ENCODE results near the gene CCDC85A.
"Not testable (repeated sequence)": the region's sequence is repeated elsewhere in the genome, so short reads cannot be mapped to it uniquely, and the experiment has no call there.

Gene CCDC85A

GRCh38 chr2:56183643-56184499, at the start of gene CCDC85A:
CCDC85A (plus strand) TSS chr2:56183990; CDS start chr2:56184625, 635 bp downstream.
- no peak for DNase-seq

GRCh38 chr2:56134861-56135260, 48.9 kb upstream of the CCDC85A start:
- DNase-seq, result no peak

- not testable (repeated sequence) for DNase-seq
These were observed 41.2 kb upstream of the CCDC85A start for GRCh38 chr2:56142497-56143061.

DNA sequence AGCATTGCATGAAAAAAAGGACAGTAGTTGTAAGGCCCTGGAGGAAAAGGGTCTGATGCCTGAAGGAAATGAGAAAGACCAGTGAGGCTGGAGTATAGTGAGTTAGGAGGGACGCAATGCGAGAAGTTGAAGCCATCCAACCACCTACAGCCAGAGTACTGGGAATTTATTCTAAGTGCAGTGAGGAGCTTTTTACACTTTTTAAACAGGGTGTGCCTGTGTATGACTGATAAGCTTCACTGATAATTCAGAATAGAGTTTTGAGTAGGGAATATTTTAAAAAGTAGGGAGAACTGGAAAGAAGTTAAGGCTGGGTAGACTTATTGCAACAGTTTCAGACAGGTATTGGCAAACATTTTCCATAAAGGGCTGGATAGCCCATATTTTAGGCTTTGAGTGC, 35.9 kb upstream of the CCDC85A start:
- DNase-seq, result no peak

- DNase-seq, result no peak
These were observed 35.0 kb upstream of the CCDC85A start for GRCh38 chr2:56148825-56149224.

DNA sequence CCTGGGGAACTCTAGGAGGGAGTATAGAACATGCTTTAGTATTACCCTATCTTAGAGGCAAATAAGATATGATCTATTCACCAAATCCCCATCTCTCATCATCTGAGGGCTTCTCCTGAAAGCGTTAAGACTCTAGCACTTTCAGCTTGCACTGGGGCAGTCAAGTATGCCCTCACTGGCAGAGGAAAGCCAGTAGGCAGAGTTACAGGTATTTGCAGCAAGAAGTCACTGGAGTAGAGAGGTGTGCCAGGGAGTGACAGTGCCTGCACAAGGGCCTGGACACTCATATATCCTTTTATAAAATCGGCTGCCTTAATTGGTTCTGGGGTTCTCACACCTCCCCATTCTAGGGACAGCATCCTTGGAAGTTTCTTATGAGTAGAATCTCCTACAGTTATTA, 31.9 kb upstream of the CCDC85A start:
- DNase-seq, result no peak

DNA sequence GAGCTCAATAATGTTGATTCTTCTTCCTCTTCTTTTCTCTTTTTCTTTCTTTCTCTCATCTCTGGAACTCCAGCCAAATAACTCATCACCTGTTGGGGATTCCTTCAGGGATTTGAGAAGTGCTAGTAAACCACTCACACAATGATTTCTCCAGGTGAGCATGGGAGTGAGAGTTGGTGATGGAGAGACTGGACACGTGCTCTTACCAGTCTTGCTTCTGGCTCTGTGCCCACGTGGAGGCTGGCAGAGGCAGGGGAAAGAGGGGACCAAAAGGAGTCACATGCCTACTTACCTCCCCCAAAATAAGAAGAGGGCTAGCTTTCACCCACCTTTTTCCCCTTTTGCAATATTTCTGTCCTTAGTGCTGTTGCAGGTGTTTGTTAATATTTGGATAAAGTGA, 28.6 kb upstream of the CCDC85A start:
- no peak for DNase-seq

- DNase-seq, result not testable (repeated sequence)
These were observed 23.9 kb upstream of the CCDC85A start for GRCh38 chr2:56159875-56160274.

DNA sequence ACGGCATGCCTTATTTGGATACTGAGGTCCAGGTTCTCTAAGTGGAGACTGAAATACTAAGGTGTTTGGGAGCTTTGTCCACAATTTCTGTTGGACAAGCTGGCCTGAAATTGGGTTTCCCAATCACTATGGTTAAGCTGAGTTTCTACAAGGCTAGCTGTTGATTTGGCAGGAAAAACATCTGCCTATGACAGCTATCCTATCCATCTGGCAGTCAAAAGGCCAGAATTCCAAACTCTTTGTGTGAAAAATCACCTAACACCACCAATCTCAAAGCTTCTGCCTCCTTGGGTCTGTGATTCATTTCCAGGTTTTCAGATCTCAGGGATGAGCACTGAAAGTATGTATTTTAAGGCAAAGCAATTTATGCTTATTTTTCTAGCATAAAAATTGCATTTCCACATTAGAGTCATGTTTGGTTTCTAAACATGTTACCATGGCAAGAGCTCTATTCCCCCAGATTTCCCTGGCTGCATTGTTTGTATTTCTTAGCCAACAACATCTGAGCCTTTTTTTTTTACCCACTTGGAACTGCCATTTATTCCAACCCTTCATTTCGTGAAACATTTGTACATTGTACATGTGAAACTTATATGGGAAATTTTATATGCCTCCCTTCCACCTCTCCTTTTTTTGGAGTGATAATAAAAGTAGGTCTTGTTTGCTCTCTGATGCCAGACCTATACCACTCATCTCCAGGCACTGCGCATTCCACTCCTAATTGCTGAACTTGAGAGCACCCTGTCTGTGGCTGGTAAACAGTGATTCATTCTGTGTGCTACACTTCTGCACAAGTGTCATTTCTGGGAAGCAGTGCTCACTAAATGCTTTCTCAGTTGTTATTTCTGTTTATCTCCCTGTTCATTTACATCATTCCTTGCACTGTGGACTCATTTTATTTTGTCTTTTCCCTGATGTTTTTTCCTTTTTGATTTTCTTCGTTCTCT, 15.9 kb upstream of the CCDC85A start:
- no peak for DNase-seq

DNA sequence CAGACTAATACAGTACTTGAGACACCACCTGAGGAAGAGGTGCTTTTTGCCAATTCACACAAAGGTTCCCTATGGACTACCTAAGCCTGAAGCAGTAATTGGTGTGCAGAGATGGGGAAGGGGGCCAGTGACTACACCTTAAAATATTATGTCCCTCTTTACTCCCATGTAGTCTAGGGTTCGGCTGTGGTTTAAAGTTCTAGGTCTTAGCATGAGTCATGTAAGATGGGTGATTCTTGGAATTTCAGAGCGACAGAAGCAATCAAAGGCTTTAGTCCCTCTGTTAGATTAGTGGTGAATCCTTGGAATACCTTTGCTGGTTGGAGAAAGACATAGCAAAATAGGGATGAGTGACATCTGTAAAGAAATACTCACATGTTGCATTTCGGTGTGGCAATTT, 14.3 kb upstream of the CCDC85A start:
- DNase-seq, result no peak

DNA sequence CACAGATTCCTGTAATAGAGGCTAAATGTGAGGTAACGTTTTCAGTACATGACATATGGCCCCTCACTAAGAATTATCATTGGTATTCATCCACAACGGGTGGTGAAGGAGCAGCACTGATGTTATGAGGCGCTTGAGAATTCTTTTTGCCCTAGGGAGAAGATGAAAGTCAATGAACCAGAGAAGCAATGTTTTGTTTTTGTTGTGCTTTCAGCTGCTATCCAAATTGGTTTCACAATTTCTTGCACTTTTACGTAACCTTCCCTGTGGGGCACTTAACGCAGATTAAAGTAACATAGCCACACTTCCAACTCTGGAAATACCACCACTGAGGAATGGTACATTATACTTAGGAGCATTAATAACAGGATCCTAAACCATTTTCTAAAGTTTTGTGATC, 13.3 kb upstream of the CCDC85A start:
- DNase-seq, result no peak

- no peak for DNase-seq
These were observed 12.8 kb upstream of the CCDC85A start for GRCh38 chr2:56170988-56171387.

DNA sequence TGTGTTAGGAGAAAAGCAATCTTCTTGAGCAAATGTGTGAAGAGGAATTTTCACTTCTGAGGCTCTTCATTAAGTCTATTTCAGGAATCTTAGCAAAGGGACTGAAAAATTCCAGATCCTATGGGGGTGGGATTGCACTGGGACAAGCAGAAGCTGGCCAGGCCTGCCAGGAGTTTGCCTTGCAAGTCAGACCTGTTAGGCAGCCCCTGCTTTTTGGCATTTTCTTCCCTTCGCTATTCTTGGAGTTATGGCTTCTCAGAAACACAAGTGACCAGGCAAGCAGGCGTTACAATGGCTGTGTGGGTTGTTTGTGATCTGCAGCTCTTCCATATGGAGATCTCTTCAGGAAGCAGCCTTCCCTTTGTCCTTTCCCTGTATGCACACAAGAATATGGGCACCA, 8.0 kb upstream of the CCDC85A start:
- no peak for DNase-seq

GRCh38 chr2:56177420-56178220, 6.2 kb upstream of the CCDC85A start:
- no peak for DNase-seq

DNA sequence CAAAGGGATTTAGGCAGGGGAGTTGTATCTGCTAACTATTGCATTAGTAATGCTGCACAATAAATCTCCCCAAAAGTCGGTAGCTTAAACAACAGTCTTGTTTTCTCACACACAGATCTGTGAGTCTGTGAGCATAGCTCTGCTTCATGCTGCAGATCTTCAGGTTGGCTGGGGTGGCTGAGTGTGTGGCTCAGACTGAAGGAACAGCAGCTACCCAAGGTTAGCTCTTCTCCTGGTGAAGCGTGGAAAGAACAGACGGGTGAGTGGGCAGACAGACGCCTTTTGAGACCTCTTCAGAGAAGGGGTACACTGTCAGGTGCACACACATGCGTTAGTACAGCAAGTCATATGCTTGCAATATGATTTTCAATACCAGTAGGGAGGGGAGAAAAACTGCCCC, 3.9 kb upstream of the CCDC85A start:
- DNase-seq, result no peak

DNA sequence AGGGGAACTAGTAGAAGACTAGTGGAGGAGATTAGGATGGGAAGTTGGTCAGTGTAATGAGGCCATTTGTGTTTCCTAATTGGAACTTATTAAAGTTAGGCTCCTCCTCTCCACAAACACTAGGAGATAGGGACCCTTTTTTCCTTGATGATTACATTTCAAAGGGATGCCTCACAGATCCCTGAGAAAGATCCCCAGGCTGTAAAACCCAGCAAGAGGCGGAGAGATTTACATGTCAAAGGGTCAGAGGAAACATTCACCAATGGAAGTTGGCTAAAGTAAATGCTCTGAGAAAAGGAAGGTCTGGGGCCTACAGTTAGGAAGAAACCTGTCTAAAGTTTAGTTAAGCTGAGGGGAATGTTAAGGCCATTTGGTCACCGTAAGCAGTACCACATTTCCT, 1.4 kb upstream of the CCDC85A start:
- DNase-seq, result no peak

DNA sequence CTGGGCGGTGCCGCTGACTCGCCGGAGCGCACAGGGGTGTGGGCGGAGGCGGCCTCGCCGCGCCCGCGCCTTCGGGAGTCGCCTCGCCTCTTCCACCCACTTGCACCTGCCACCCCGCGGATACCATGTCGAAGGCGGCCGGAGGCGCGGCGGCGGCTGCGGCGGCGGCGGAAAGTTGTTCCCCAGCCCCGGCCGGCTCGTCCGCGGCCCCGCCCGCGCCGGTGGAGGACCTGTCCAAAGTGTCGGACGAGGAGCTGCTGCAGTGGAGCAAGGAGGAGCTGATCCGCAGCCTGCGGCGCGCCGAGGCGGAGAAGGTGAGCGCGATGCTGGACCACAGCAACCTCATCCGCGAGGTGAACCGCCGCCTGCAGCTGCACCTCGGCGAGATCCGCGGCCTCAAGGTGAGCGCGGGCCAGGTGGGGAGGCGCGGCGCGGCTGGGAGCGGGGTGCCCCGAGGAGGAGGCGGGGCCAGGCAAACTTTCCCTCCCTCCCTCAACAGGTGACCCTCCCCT, 766 bp downstream of the CCDC85A start:
- DNase-seq, result no peak

- DNase-seq, result no peak
These were observed 1.4 kb downstream of the CCDC85A start for GRCh38 chr2:56185101-56185581.

DNA sequence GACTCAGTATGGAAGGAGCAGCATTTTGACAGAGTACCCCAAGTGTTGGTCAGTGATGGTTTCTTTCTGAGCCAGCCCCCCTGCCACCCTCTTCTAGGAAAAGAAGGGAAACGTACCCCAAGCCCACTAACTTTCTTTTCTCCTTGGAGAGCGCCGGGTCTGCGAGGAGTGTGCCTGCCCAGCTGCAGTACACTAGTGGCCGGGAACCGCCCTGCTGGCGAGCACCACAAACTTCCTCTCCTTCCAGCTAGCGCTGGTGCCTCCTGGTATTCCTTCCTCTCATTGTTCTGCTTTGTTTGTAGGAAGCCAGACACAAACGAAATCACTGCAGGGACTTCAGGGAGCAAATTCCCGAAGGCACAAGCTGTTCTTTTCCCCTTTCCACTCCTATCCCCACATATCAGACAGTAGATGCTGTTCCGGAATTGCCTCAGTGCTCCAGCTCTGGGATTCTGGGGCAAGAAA, 1.8 kb downstream of the CCDC85A start:
- no peak for DNase-seq

DNA sequence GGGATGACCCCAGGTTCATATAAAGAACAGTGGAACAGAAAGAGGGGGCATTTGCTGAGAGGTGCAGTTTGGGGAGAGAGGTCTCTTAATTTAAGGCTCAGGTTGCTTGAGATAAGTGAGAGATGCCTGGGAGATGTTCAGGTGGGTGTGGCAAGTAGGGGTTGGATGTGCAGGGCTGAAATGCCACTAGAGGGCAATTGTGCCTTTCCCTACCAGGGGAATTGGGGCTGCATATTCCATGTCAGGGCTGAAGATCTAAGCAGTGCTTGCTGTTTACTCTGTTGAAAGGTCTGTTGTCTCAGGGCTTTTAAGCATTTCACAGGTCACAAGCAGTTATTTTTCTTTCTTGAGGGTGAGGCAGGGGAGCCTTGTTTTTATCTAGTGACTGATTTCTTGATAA, 7.8 kb downstream of the CCDC85A start:
- no peak for DNase-seq

- DNase-seq, result no peak
These were observed 9.0 kb downstream of the CCDC85A start for GRCh38 chr2:56192664-56193305.

DNA sequence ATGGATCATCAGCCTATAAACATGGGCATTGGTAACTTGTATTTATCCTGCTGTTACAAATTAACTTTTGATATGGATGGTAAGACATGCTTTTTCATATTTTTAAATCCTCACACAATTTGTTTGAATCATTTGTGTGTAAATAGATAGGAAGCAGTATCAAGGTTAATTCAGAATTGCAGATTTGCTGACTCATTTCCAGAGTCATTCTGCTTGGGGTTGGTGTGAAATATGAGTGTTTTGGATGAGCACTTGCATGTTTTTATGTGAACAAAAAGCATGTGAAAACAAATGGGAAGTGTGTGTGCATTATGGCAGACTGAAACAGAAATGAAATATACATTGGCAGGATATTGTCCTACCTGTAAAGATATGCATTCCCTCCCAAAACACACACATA, 11.8 kb downstream of the CCDC85A start:
- no peak for DNase-seq

All from SIG-M5 (cell line).